Measurements from ENCODE around the gene ECM2. TPM values are rescaled to one million over a fixed set of nuclear protein-coding genes. Genes with fewer than 3 reads are reported as not detected.
"Not testable (repeated sequence)": the region's sequence is repeated elsewhere in the genome, so short reads cannot be mapped to it uniquely, and the experiment has no call there.

The ECM2 gene
- 3.3 TPM for total RNA-seq

DNA sequence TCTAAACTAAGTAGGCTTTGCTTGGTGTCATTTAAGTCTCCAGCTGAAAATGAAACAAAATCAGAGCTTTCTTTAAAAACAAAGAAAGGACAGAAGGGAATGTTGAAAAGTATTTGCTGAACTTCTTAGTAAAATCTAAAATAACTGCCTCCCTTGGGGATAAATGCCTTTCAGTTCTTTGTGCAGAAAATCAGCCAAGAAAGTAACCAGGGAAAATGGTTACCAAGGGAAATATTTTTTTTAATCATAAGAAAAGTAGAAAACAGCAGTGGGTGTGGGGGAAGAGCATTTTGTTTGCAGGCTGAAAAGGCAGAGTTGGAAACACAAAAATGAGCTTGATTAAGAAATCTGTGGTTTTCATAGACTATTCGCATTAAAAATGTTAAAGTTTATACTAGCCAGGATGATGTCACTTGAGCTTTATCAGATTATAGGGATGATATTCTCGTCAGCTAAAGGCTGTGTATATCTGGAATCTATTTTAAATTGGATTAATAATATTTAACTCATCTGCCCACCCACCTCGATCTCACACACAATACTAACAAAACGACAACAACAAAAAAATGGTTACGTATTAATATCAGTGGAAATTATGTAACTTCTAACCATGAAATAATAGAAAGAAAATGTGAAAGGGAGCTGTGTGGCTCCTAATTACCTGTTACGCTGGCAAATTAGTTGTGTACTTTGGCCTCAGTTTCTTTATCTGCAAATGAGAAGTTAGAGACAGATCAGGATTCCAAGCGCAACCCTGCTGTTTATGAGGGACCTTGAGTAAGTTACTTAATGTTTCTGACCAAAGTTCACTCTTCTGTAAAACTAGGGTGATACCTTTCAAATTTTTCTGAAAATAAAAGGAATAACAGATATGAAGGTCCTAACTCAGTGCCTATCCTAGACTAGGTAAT is at the start of gene ECM2:
ECM2 (minus strand) TSS at position 51 of the 911 bp plus-strand sequence. CDS start 13,124 bp downstream, outside the sequence.
- no peak for FAIRE-seq
- DNase-seq (ENCODE audit: low spot score in 2 of 2) = no peak

DNA sequence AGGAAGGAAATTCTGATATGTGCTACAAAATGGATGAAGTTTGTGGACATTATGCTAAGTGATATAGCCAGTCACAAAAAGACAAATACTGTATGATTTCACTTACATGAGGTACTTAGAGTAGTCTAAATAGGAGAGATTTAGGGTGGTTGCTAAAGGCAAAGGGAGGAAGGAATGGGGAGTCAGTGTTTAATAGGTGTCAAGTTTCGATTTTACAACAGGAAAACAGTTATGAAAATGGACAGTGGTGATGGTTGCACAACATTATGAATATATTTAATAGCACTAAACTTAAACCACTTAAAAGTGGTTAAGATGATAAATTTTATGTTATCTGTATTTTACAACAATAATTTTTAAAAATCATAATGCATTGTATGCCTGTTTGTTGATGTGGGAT is 40.4 kb upstream of the ECM2 start:
- no peak for DNase-seq (ENCODE audit: low spot score in 2 of 2)
- FAIRE-seq = no peak

DNA sequence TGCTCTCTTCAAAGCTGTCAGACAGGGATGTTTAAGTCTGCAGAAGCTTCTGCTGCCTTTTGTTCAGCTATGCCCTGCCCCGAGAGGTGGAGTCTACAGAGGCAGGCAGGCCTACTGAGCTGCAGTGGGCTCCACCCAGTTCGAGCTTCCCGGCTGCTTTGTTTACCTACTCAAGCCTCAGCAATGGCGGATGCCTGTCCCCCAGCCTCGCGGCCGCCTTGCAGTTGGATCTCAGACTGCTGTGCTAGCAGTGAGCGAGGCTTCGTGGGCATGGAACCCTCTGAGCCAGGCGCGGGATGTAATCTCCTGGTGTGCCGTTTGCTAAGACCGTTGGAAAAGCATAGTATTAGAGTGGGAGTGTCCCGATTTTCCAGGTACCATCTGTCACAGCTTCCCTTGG is 37.8 kb upstream of the ECM2 start:
- DNase-seq (ENCODE audit: low spot score in 2 of 2); FAIRE-seq: not testable (repeated sequence)

DNA sequence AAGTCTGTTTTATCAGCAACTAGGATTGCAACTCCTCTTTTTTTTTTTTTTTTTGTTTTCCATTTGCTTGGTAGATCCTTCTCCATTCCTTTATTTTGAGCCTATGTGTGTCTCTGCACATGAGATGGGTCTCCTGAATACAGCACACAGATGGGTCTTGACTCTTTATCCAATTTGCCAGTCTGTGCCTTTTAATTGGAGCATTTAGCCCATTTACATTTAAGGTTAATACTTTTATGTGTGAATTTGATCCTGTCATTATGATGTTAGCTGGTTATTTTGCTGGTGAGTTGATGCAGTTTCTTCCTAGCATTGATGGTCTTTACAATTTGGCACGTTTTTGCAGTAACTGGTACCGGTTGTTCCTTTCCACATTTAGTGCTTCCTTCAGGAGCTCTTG is 36.1 kb upstream of the ECM2 start:
- not testable (repeated sequence) for DNase-seq (ENCODE audit: low spot score in 2 of 2); FAIRE-seq

DNA sequence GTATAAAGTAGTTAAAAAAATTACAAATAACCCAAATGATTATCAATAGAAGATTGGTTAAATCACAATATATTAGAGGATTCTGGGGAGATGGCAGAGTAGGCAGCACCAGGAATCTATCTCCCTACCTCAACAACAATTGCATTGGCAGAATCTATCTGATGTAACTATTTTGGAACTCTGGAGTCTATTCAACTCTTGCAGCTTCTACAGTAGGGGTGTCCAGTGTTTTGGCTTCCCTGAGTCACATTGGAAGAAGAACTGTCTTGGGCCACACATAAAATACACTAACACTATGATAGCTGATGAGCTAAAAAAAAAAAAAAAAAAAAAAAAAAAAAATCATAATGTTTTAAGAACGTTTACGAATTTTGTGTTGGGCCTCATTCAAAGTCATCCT is 29.2 kb upstream of the ECM2 start:
- no peak for DNase-seq (ENCODE audit: low spot score in 2 of 2)
- no peak for FAIRE-seq

DNA sequence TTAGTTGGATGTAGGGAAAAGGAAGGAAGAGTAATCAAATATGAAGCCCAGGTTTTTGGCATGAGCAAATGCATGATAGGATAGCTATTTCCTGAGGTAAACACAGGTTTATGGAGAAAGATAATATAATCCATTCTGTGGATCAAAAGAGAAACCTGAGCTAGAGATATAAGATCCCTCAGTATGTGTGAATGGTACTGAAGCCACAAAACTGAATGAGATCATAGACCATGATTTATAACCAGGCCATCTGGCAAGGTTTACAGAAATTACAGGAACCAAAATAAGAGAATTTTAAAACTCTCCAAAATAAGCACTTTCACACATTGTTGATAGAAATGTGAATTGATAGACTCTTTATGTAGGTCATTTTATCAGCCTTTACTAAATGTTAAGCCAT is 28.7 kb upstream of the ECM2 start:
- DNase-seq (ENCODE audit: low spot score in 2 of 2) = no peak
- FAIRE-seq = no peak

DNA sequence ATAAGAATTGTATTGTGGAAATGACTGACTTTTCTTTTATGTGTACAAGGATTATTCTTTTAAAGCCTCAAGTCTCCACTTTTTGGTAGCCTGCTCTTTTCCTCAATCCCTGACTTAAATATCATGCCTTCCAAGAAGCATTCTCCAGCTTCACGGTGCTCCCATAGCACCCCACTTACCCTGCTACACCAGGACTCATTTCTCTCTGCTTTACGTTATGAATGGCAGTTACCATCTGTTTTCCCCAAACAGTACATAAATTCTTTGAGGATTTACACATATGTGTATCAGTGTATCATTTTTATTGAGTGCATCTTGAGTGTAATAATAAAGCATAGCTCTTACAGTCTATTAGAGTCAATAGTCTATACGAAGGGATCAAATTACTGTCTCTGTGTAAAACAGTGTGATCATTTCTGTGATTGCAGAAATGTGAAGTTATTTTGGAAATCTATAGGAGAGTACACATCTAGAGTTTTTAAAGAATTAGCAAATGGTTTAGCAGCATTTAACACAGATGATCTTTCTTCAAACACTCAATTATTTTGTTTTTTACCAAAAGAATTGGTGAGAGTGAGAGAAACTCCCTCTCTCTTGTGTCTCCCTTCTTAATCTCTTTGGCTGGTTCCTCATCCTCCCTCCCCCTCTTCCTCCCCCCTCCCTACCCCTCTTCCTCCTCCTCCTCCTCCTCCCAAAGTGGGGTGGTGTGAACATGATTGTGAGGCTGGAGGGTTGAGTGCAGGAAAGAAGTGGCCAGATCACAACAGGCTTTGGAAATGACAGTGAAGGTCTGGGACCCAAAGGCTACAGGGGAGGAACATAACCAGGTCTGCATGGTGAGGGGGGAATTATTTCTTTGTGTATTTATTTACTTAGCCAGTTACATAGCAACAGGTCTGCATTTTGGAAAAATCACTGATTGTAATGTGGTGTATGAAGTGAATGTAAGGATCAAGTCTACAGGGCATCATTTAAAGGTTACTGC is 27.6 kb upstream of the ECM2 start:
- no peak for DNase-seq (ENCODE audit: low spot score in 2 of 2)
- no peak for FAIRE-seq

DNA sequence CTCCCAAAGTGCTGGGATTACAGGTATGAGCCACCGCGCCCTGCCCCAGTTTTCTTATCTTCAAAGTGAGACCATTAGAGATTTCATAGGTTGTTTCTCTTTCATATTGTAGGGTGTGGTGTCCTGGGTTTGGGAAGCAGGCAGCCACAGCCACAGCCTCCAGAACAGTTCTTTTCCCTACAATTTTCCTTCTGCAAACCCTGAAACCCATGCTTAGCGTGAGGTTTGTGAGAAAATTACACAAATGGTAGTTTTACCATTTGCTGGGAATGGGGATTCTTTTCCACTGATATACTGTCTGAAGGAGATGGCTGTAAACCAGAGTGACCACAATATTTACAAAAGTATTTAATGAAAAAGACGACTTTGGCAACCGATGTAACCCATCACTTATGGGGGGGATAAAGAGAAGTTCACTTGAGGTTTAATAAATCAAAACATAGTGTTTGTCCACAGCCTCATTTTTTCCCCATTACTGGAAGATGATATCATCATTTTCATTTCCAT is 26.7 kb upstream of the ECM2 start:
- FAIRE-seq (no peak), DNase-seq (ENCODE audit: low spot score in 2 of 2) (no peak)

DNA sequence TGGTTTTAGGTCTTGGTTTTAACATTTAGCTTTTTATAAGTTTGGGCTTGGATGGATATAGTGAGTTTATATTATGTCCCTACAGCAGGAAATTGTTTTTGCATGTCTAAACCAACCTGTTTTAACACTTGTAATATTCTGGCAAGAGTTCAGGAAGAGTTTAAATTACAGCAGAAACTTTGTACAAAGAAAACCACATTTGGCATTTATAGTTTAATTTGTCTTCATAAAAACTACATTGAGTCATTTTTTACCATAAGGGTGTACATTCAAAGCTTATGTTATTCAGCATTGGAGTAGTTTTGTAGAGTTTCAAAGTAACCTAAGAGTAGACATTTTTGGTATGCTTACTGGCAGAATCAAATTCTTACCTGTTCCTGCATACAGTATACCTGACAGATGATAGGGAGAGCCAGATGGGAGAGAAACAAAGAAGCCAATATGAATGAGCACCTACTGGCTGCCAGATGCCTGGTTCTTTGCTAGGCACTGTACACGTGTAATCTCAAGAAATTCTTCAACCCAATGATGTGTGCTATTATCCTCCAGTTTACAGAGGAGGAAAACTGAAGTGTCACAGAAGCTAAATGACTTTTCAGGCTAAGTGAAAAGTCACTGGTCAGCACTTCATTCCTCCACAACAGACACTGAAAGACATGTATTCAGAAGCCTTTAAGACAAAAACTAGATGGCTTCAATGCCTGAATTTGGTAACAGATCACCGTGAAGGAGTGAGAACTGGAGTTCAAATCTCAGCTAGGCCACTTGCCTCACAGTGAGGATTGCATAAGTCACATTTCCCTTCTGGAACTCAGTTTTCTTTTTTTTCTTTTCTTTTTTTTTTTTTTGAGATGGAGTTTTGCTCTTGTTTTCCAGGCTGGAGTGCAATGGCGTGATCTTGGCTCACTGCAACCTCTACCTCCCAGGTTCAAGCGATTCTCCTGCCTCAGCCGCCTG is 25.9 kb upstream of the ECM2 start:
- DNase-seq (ENCODE audit: low spot score in 2 of 2) (no peak), FAIRE-seq (no peak)

DNA sequence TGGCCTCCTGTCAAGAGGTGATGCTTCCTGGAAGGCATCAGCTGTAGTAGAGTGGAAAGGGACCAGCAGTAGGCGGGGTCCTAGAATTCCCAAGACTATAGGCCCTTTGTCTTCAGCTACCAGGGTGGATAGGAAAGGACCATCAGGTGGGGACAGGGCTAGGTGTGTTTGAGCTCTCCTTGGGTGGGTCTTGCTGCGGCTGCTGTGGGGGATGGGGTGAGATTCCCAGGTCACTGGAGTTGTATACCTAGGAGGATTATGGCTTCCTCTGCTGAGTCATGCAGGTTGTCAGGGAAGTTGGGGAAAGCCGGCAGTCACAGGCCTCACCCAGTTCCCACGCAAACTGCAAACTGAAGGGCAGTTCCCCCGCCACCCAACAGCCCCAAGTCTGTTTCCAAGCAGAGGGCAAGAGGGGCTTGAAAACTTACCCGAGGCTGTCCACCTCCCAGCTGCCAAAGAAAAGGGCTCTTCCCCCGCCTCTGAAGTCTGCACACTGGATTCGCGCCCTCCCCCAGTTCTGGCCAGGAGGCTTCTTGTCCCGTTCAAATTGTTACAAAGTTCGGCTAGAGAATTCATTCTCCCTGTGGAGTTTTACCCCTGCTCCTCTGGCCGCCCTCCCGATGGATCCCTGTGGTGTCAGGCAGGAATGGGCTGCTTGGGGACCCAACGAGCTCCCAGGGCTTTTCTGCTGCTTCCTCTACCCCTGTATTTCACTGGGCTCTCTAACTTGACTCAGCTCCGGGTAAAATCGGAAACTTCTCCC is 23.0 kb upstream of the ECM2 start:
- DNase-seq (ENCODE audit: low spot score in 2 of 2) (no peak), FAIRE-seq (no peak)

DNA sequence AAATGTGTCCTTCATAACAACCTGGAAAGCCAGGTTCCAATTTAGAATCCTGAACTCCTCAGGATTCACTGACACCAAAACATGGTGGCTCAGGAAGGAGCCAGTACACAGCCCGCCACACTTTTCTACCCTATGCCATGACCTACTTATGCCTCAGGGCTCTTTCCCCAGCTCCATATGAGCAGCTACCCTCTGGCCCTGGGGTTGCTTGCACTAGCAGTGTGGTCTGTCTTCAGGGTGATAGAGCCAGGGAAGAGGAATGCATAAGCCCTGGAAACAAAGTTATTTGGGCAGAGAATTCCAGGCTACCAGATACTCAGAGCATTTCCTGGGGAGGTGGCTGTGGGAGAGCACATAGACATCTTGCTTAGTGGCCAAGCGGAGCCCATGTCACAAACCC is 15.0 kb upstream of the ECM2 start:
- FAIRE-seq = no peak

DNA sequence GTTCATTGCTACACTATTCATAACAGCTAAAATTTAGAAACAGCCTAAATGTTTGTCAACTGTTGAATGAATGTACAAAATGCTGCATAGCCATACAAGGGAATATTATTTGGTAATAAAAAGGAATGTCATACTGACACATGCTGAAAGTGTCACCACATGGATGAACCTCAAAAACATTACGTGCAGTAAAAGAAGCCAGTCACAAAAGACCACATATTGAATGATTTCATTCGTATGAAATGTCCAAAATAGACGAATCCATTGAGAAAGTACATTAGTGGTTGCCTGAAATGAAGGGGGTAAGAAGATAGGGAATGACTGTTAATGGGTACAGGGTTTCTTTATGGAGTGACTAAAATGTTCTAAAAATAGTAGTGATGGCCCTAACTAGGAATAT is 11.6 kb upstream of the ECM2 start:
- FAIRE-seq = no peak
- no peak for DNase-seq (ENCODE audit: low spot score in 2 of 2)

More for the DNA sequence above, 15.0 kb upstream of the ECM2 start:
- no peak for DNase-seq (ENCODE audit: low spot score in 2 of 2)

DNA sequence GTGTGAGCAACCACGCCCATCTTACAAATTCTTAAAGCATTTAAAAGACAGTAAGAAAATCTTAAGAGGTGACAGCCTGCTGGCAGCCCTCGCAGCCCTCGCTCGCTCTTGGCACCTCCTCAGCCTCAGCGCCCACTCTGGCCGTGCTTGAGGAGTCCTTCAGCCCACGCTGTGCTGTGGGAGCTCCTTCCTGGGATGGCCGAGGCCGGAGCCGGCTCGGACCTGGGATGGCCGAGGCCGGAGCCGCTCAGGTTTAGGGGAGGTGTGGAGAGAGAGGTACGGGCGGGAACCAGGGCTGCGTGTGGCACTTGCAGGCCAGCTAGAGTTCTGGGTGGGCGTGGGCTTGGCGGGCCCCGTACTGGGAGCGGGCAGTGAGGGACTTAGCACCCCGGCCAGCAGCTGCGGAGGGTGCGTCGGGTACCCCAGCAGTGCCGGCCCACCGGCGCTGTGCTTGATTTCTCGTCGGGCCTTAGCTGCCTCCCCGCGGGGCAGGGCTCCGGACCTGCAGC is 9.3 kb upstream of the ECM2 start:
- FAIRE-seq (no peak), DNase-seq (ENCODE audit: low spot score in 2 of 2) (no peak)

DNA sequence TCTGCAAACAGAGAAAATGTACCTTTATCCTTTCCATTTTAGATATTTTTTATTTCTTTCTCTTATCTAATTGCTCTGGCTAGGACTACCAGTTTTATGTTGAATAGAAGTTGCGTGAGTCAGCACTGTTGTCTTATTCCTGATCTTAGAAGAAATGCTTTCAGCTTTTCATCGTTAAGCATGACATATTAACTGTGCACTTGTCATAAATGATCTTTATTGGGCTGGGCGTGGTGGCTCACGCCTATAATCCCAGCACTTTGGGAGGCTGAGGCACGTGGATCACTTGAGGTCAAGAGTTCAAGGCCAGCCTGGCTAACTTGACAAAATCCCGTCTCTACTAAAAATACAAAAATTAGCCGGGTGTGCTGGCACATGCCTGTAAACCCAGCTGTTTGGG is 8.2 kb upstream of the ECM2 start:
- DNase-seq (ENCODE audit: low spot score in 2 of 2) (no peak), FAIRE-seq (no peak)

DNA sequence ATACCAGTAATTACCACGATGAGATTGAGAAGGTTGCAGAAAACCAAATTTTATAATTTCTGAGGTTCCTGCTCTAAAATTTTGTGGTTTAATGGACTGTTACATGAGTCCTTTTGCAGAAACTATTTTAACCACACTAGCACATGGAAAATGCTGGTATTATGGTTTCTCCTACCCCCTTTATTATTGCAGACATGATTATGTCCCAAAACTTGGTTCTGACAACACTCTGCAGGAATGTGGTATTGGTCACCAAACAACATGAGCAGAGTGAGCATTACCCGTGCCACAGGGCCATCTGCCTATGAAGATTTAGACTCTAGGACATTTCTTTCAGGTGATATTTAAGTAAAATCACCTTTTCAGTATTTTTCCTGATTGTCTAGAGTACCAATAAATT is 2.8 kb upstream of the ECM2 start:
- FAIRE-seq (no peak), DNase-seq (ENCODE audit: low spot score in 2 of 2) (no peak)

DNA sequence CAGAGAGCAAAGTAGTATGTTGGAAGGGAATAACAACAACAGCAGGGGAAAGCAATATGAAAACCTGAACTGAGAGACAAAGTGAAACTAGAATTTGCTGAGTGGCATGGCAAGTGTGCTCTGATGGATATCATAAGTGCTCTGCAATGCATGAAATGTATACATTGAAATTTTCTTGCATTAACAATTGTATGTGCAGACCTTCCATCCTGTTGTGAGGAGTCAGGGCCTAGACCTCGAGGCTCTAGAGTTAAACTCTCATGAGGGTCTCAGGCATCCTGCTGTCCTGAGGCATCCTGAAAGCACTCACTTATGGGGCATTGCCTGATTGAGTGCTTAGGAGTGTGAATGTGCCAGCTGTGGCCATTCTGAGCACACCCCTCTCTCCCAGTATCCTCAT is 1.1 kb downstream of the ECM2 start:
- no peak for DNase-seq (ENCODE audit: low spot score in 2 of 2)
- FAIRE-seq = no peak

DNA sequence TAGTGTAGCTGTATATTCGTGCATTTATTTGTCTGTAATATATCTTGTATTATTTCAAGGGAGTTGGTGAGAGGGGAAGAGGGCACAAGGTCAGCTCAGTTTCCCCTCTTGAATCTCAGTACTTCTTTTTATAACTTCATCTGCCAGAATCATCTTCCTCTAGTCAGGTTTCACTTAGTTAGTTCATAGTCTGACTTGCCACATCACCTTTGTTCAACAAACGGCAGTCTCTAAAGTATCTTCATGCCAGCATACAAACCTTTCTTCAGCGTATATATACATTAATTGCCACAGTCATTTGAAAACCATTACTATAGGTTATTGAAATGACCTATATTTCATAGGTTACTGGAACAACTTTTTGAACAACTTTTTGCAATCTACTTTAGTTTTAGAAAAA is 1.6 kb downstream of the ECM2 start:
- FAIRE-seq (no peak), DNase-seq (ENCODE audit: low spot score in 2 of 2) (no peak)

DNA sequence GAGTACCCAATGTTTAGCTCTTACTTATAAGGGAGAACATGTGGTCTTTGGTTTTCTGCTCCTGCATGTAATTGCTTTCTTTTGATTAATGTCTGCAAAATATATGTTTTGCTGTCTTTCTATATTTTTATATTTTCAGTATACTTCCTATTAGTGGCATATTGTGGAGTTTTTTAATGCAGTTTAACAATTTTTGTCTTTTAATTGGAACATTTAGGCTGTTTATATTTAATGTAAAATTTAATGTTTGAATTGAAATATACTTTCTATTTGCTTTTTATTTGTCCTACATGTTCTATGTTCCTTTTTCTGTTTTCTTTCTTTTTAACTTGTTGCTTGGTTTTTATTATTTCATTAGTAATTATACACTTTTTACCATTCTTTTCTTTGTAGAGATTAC is 4.9 kb downstream of the ECM2 start:
- no peak for DNase-seq (ENCODE audit: low spot score in 2 of 2)
- no peak for FAIRE-seq

DNA sequence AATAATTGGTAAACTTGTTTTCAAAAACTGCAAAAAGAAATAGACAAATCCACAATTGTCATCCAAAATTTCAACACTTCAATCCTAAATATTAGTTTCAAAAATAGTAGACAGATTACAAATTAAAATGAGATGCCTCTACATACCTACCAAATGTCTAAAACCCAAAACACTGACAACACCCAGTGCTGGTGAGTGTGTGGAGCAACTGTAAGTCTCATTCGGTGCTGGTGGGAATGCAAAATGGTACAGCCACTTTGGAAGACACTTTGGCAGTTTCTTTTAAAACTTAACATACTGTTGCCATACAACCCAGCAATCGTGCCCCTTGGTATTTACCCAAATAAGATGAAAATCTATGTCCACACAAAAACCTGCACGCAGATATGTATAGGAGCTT is 6.7 kb downstream of the ECM2 start:
- no peak for FAIRE-seq
- no peak for DNase-seq (ENCODE audit: low spot score in 2 of 2)

Data from frontal cortex (tissue), 4 donors.